NCI-H510A treated with DMSO at 0.1 percent for 48 hours (cell line): ENCODE data around the gene SIPA1L3.
A peak's percentile ranks its signal among the peaks of the same experiment; 100 is the strongest.

Experiments
- DNase-seq: peaks from one replicate; lab custom pipeline; 2025; lab: John Stamatoyannopoulos, UW

The SIPA1L3 gene

GRCh38 chr19:38193445-38193844 is 286.4 kb downstream of the SIPA1L3 start:
- DNase-seq = peak; percentile 72

GRCh38 chr19:38194061-38194701 is 287.2 kb downstream of the SIPA1L3 start:
- DNase-seq = peak; percentile 61

- no peak for DNase-seq
Measured at GRCh38 chr19:38195237-38195636, 288.2 kb downstream of the SIPA1L3 start.

- DNase-seq = no peak
Measured at GRCh38 chr19:38196245-38196837, 289.3 kb downstream of the SIPA1L3 start.

GRCh38 chr19:38196948-38197656 is 290.1 kb downstream of the SIPA1L3 start:
- DNase-seq = no peak

- DNase-seq = no peak
Measured at GRCh38 chr19:38197937-38198704, 291.1 kb downstream of the SIPA1L3 start.

- DNase-seq = no peak
Measured at GRCh38 chr19:38199340-38199739, 292.3 kb downstream of the SIPA1L3 start.

- DNase-seq = no peak
Measured at GRCh38 chr19:38201731-38202130, 294.7 kb downstream of the SIPA1L3 start.

- DNase-seq = no peak
Measured at GRCh38 chr19:38202504-38202903, 295.5 kb downstream of the SIPA1L3 start.

- DNase-seq = no peak
Measured at GRCh38 chr19:38203197-38203596, 296.2 kb downstream of the SIPA1L3 start.

- DNase-seq = peak; percentile 93
Measured at GRCh38 chr19:38204096-38204495, 297.1 kb downstream of the SIPA1L3 start.

- no peak for DNase-seq
Measured at GRCh38 chr19:38204728-38205127, 297.7 kb downstream of the SIPA1L3 start.

- DNase-seq = no peak
Measured at GRCh38 chr19:38206006-38206745, 299.2 kb downstream of the SIPA1L3 start.

GRCh38 chr19:38206928-38207327 is 299.9 kb downstream of the SIPA1L3 start:
- no peak for DNase-seq

GRCh38 chr19:38207543-38207942 is 300.5 kb downstream of the SIPA1L3 start:
- DNase-seq = no peak

GRCh38 chr19:38208571-38208970 is 301.6 kb downstream of the SIPA1L3 start:
- no peak for DNase-seq

- no peak for DNase-seq
Measured at GRCh38 chr19:38209152-38209551, 302.1 kb downstream of the SIPA1L3 start.

GRCh38 chr19:38209671-38210457 is 302.9 kb downstream of the SIPA1L3 start:
- DNase-seq = peak; percentile 35

- DNase-seq = peak; percentile 51
Measured at GRCh38 chr19:38210458-38210987, 303.5 kb downstream of the SIPA1L3 start.

GRCh38 chr19:38211151-38211591 is 304.2 kb downstream of the SIPA1L3 start:
- DNase-seq = no peak

- no peak for DNase-seq
Measured at GRCh38 chr19:38211766-38212165, 304.8 kb downstream of the SIPA1L3 start.
